Natural killer cell treated with Interleukin-12 subunit alpha and Interleukin-12 subunit beta and Interleukin-15 and Interleukin-18, amount 100 ng/mL, for 72 hours (primary cell): Measurements from ENCODE around the gene ABCD4. TPM values are rescaled to one million over a fixed set of nuclear protein-coding genes. Genes with fewer than 3 reads are reported as not detected.
A peak's percentile ranks its signal among the peaks of the same experiment; 100 is the strongest.
"Not testable (repeated sequence)": the region's sequence is repeated elsewhere in the genome, so short reads cannot be mapped to it uniquely, and the experiment has no call there.

Source experiments
- ATAC-seq, 2 donors: fragments of 150-1000 bp; cut with Tn5 transposase in 1 of 2; sonication (Bioruptor Pico), chemical (Tn5 transposase) in 1 of 2; 2 replicates each; pipeline ENCODE4 v1.10.0; 2021
- DNase-seq: peaks from one replicate; pipeline ENCODE4 v3.0.0; 2022; ENCODE audit warnings: low spot score
- H3K27ac Mint-ChIP-seq, 2 donors: 1 replicate in 1 of 2; 2 replicates in 1 of 2; pipeline ENCODE4 v1.8.0; 2022; ENCODE audit warnings: mixed read lengths in 2 of 2, mild to moderate bottlenecking in 1 of 2, moderate library complexity in 1 of 2
- H3K27me3 Mint-ChIP-seq, 2 donors: 1 replicate in 1 of 2; 2 replicates in 1 of 2; pipeline ENCODE4 v1.8.0; 2022; ENCODE audit warnings: mixed read lengths in 2 of 2
- H3K36me3 Mint-ChIP-seq: one replicate; pipeline ENCODE4 v1.8.0; 2022; ENCODE audit warnings: mixed read lengths
- H3K4me1 Mint-ChIP-seq, 2 donors: 1 replicate in 1 of 2; 2 replicates in 1 of 2; pipeline ENCODE4 v1.8.0; 2022; ENCODE audit warnings: low read depth in 2 of 2, mixed read lengths in 2 of 2, mild to moderate bottlenecking in 1 of 2
- H3K4me3 Mint-ChIP-seq: one replicate; pipeline ENCODE4 v1.8.0; 2022; ENCODE audit warnings: mixed read lengths
- H3K9me3 Mint-ChIP-seq: 2 replicates; pipeline ENCODE4 v1.8.0; 2022; ENCODE audit warnings: mixed read lengths
- total RNA-seq, 2 donors: library from RNA; stranded (reverse); gene quantifications; one replicate each; pipeline ENCODE4 v1.2.3, GENCODE V29; 2022

Gene ABCD4
- total RNA-seq, 2 donors from 2014 or later: 47.7 to 72.8 TPM

DNA sequence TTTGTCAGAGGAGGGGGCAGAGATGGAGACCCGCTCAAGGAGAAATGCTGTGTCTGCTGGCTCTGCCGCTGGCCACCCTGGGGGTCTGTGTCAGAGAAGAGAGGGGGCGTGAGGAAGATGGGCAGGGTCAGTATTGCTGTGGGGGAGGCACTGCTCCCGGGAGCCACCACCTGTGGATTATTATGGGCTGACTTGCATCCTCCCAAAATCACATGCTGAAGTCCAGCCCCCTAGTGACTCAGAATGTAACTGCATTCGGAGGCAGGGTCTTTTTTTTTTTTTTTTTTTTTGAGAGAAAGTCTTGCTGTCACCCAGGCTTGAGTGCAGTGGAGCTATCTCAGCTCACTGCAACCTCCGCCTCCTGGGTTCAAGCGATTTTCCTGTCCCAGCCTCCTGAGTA lies 12.3 kb downstream of the ABCD4 start:
- H3K27me3 Mint-ChIP-seq: no peaks in the 10 kb centered on the region
- ATAC-seq (no peak), DNase-seq (no peak)
- no peaks in the 10 kb centered on the region for H3K9me3 Mint-ChIP-seq
- H3K4me3 Mint-ChIP-seq: no peak overlapping the region
- H3K27ac Mint-ChIP-seq: no peak overlapping the region
- peaks cover 5% of the 10 kb centered on the region for H3K36me3 Mint-ChIP-seq
- H3K4me1 Mint-ChIP-seq: peaks cover 0 to 10% of the 10 kb centered on the region in 2 donors

DNA sequence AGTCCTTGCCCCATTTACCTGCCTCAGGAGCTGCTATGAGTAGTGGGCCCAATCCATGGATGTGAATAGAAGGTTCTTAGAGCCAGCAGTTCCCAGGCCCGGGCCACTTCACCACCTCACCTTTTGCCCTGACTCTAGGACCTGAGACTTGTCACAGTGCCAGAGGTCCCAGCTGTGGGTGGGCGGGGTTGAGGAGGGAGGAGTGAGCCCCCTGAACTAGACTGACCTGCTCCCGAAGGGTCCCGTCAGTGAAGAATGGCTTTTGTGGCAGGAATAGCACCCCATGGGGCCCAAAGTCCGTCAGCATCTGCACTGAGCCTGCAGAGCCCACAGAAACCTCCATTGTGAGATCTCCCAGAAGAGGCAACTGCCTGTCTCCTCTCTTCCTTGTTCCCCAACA lies 12.9 kb downstream of the ABCD4 start:
- H3K27me3 Mint-ChIP-seq: no peaks in the 10 kb centered on the region
- ATAC-seq: no peak
- H3K9me3 Mint-ChIP-seq: no peaks in the 10 kb centered on the region
- peaks cover 0 to 10% of the 10 kb centered on the region in 2 donors for H3K4me1 Mint-ChIP-seq
- H3K4me3 Mint-ChIP-seq: no peak overlapping the region
- peaks cover 5% of the 10 kb centered on the region for H3K36me3 Mint-ChIP-seq
- DNase-seq: no peak
- H3K27ac Mint-ChIP-seq: no peak overlapping the region

DNA sequence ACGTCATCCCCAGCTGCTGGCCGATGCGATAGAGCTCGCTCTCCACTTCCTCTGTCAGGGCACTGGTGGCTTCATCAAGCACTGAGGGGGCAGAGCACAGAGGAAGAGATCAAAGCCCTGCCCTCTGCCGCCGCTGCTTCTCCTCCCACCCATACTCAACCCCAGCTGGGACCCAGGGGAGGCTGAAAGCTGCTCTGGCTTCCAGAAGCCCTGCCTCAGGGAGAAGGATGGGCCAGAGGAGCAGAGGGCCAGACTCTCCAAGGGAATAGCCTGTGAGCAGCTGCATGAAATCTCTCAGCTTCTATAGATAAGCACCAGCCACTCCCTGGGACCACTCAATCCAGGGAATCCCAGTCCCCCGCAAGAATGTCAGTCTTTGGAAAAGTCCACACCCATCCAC lies 16.0 kb downstream of the ABCD4 start:
- DNase-seq (no peak), ATAC-seq (no peak)
- H3K36me3 Mint-ChIP-seq: peaks cover 13% of the 10 kb centered on the region
- no peak overlapping the region for H3K27ac Mint-ChIP-seq
- H3K4me3 Mint-ChIP-seq: no peak overlapping the region
- H3K9me3 Mint-ChIP-seq: no peaks in the 10 kb centered on the region
- H3K4me1 Mint-ChIP-seq: peaks cover 0 to 5% of the 10 kb centered on the region in 2 donors
- H3K27me3 Mint-ChIP-seq: no peaks in the 10 kb centered on the region

GRCh38 chr14:74281069-74281468 lies 21.7 kb downstream of the ABCD4 start:
- DNase-seq: no peak
- no peak overlapping the region for H3K27ac Mint-ChIP-seq
- H3K36me3 Mint-ChIP-seq: peaks cover 14% of the 10 kb centered on the region
- H3K4me3 Mint-ChIP-seq: no peak overlapping the region
- H3K9me3 Mint-ChIP-seq: peaks cover 2% of the 10 kb centered on the region
- ATAC-seq: no peak
- no peaks in the 10 kb centered on the region for H3K4me1 Mint-ChIP-seq
- no peaks in the 10 kb centered on the region for H3K27me3 Mint-ChIP-seq

DNA sequence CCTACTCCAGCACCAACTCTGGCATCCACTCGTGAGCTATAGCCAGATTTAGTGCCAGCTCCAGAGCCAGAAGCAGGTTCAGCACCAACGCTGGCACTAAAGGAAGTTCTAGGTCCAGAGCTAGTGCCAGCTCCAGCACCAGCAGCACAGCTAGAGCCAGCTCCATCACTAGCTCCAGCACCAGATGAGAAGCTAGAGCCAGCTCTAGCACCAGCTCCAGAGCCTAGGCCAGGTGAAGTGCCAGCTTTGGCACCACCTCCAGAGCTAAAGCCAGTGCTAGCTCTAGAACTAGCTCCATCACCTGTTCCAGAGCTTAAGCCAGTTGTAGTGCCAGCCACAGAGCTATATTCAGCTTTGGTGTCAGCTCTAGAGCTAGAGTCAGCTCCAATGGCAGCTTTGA lies 24.7 kb downstream of the ABCD4 start:
- ATAC-seq (no peak), DNase-seq (no peak)
- H3K4me1 Mint-ChIP-seq: no peaks in the 10 kb centered on the region
- H3K9me3 Mint-ChIP-seq: peaks cover 2% of the 10 kb centered on the region
- no peak overlapping the region for H3K27ac Mint-ChIP-seq
- H3K4me3 Mint-ChIP-seq: no peak overlapping the region
- no peaks in the 10 kb centered on the region for H3K27me3 Mint-ChIP-seq
- H3K36me3 Mint-ChIP-seq: peaks cover 4% of the 10 kb centered on the region

DNA sequence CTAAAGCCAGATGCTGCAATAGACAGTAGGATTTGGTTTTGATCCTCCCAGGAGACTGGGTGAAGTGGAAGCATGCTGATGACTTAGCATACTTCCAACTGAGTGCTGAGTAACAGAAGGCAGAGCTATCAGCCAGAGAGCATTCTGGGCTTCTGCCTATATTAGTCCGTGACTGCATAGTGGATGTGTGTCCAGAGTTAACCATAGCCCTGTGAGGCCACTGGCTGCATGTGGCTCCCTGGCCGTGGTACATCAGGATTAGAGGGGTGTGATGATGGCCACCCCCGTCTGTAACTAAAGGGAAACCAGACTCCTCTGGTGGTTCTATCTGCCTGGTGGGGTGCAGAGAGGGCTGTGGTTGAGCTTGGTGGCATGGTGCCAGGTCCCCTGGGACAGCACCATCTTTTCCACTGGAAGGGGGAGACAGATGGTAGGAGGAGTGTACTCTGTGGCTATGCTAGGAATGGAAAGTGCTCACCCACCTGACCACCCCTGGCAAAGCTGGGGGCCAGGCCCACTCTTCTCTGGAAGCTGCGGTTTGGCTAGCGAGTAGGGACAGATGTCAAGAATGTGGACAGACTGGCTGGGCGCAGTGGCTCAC lies 27.4 kb downstream of the ABCD4 start:
- Mint-ChIP-seq H3K27me3 (peaks cover 0 to 10% of the 10 kb centered on the region in 2 donors), H3K36me3 (no peaks in the 10 kb centered on the region), H3K9me3 (peaks cover 2% of the 10 kb centered on the region), H3K4me3 (no peak overlapping the region), H3K4me1 (no peaks in the 10 kb centered on the region), H3K27ac (no peak overlapping the region)
- DNase-seq (no peak), ATAC-seq (no peak)

DNA sequence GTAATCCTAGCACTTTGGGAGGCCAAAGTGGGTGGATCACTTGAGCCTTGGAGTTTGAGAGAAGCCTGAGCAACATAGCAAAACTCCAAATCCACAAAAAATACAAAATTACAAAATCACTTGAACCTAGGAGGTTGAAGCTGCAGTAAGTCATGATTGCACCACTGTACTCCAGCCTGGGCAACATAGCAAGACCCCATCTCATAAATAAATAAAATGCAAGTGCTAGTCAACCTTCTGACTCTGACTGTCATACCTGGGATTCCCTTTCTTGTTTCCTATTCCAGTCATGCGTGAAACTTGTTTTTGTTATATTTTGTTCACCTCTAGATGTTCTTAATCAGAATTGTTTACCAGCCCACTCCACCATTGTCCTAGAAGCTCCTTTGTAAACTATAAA lies 31.4 kb downstream of the ABCD4 start:
- H3K36me3 Mint-ChIP-seq: no peaks in the 10 kb centered on the region
- ATAC-seq: no peak
- DNase-seq: no peak
- no peak overlapping the region for H3K4me3 Mint-ChIP-seq
- peaks cover 14 to 15% of the 10 kb centered on the region in 2 donors for H3K27me3 Mint-ChIP-seq
- no peaks in the 10 kb centered on the region for H3K4me1 Mint-ChIP-seq
- H3K27ac Mint-ChIP-seq: no peak overlapping the region
- no peaks in the 10 kb centered on the region for H3K9me3 Mint-ChIP-seq

GRCh38 chr14:74270382-74271177 lies 32.2 kb downstream of the ABCD4 start:
- not testable (repeated sequence) for DNase-seq, H3K27ac Mint-ChIP-seq, H3K4me3 Mint-ChIP-seq, ATAC-seq, H3K9me3 Mint-ChIP-seq, H3K4me1 Mint-ChIP-seq, H3K36me3 Mint-ChIP-seq
- peaks cover 15 to 18% of the 10 kb centered on the region in 2 donors for H3K27me3 Mint-ChIP-seq

DNA sequence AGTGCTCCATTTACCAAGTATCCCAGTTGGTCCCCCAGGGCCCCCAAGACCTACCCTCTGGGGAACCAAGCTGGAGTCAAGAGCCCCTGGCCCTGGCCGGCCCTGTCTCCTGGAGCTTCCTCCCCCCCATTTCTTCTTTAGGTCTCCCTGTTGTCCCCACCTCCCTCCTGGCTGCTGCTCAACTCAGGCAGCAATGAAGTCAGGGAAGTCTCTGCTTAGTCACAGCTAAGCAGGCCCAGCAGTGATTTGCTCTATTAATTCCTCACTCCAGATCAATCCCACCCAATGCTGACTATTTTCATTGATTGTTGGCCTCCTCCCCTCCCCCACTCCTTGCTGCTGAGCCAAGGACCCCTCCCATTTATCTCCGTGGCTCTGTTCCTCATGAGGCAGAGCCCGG lies 35.1 kb downstream of the ABCD4 start:
- H3K36me3 Mint-ChIP-seq: no peaks in the 10 kb centered on the region
- H3K9me3 Mint-ChIP-seq: no peaks in the 10 kb centered on the region
- ATAC-seq: peak in 1 of 2 donors; percentile 15
- H3K4me1 Mint-ChIP-seq: no peaks in the 10 kb centered on the region
- H3K27ac Mint-ChIP-seq: no peak overlapping the region
- no peak for DNase-seq
- peaks cover 15 to 24% of the 10 kb centered on the region in 2 donors for H3K27me3 Mint-ChIP-seq
- no peak overlapping the region for H3K4me3 Mint-ChIP-seq

DNA sequence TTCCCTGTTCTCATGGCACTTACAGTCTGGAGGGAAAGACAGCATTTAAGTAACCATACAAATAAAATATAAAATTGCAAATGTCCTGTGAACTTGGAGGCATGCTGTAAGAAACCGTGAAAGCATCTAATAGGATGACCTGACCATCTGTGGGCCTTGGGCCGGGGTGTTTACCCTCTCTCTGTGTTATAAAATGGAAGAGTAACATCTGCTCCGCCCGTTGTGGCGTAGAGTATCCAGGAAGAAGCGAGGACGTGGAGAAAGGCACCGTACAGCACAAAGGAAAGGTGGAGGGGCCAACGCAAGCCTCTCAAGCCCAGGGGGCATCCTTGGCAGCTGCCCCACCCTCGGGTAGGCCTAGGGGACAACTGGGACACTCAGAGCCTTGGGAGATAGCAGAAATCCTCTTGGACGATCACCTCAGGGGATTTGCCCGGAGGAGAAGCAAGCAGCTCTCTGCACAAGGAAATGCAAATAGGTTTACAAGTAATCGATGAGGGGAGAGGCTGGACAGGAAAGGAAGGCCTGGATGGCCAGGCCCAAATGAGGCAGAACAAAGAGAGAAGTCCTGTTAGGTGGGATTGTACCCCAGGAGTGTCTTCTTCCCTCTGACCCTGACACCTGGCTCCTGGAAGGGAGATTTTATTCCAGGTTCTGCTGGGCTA lies 37.3 kb downstream of the ABCD4 start:
- Mint-ChIP-seq H3K4me3 (no peak overlapping the region), H3K27me3 (peaks cover 5 to 24% of the 10 kb centered on the region in 2 donors), H3K4me1 (no peaks in the 10 kb centered on the region), H3K9me3 (no peaks in the 10 kb centered on the region), H3K36me3 (no peaks in the 10 kb centered on the region), H3K27ac (no peak overlapping the region)
- no peak for ATAC-seq
- DNase-seq: no peak

- Mint-ChIP-seq H3K27me3 (peaks cover 4 to 23% of the 10 kb centered on the region in 2 donors), H3K36me3 (no peaks in the 10 kb centered on the region), H3K9me3 (no peaks in the 10 kb centered on the region), H3K27ac (no peak overlapping the region), H3K4me3 (no peak overlapping the region), H3K4me1 (no peaks in the 10 kb centered on the region)
- ATAC-seq (no peak), DNase-seq (no peak)
These were observed 38.8 kb downstream of the ABCD4 start for GRCh38 chr14:74263921-74264320.

DNA sequence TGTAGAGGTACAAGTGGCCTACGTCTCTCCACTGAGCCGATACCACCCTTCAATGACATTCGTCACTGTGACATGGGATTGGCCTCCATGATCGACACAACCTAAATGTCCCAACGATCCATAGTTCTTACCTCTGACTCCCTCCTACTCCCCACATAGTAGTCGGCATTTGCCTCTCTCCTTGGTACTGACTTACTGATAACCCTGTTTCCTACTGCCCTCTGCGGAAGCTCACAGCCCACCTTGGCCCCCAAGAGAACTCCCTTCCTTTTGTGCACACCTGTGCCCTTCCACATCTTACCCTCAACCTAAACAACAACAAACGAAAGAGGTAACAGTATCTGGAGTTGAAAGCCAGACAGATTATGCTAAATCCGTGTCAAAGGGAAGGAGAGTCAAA lies 39.6 kb downstream of the ABCD4 start:
- DNase-seq: no peak
- H3K9me3 Mint-ChIP-seq: no peaks in the 10 kb centered on the region
- no peaks in the 10 kb centered on the region for H3K4me1 Mint-ChIP-seq
- no peak overlapping the region for H3K27ac Mint-ChIP-seq
- ATAC-seq: no peak
- H3K27me3 Mint-ChIP-seq: peaks cover 3 to 15% of the 10 kb centered on the region in 2 donors
- H3K4me3 Mint-ChIP-seq: no peak overlapping the region
- no peaks in the 10 kb centered on the region for H3K36me3 Mint-ChIP-seq

- no peak overlapping the region for H3K4me3 Mint-ChIP-seq
- H3K27ac Mint-ChIP-seq: no peak overlapping the region
- no peak for DNase-seq
- H3K9me3 Mint-ChIP-seq: no peaks in the 10 kb centered on the region
- no peaks in the 10 kb centered on the region for H3K36me3 Mint-ChIP-seq
- H3K27me3 Mint-ChIP-seq: peaks cover 0 to 10% of the 10 kb centered on the region in 2 donors
- ATAC-seq: no peak
- peaks cover 0 to 1% of the 10 kb centered on the region in 2 donors for H3K4me1 Mint-ChIP-seq
These were observed 40.7 kb downstream of the ABCD4 start for GRCh38 chr14:74262076-74262475.

DNA sequence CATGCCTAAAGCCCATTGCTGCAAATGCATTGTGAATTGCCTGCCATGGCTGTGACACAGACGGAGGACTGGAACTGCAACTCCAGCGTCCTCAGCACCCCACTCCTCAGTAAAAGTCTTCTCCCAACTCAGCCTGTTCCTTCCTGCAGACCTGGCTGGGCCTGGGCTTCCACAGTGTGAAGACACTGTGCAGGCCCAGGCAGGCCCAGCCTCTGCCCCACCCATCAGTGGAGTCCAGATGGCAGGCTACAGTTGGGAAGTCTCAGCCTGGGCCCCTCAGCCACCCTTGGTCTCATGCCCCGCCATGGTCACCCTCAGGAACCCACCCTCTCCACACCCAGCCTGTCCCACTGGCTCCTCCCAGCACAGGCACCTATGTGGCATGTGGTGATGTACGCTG lies 41.4 kb downstream of the ABCD4 start:
- Mint-ChIP-seq H3K27me3 (peaks cover 2 to 10% of the 10 kb centered on the region in 2 donors), H3K4me1 (peaks cover 4 to 5% of the 10 kb centered on the region in 2 donors), H3K9me3 (no peaks in the 10 kb centered on the region), H3K27ac (no peak overlapping the region), H3K4me3 (no peak overlapping the region), H3K36me3 (no peaks in the 10 kb centered on the region)
- ATAC-seq: no peak
- no peak for DNase-seq
